ENCODE measurements around the gene SSH3.

GRCh38 chr11:67345247-67345919 is 42.1 kb downstream of the SSH3 start:
- TF ChIP-seq CTCF (IDR thresholded peaks at IDR 0.05) (no peak), POLR2A (IDR thresholded peaks at IDR 0.05) (no peak)
